Measurements from ENCODE around the gene PTPRK.

Gene PTPRK

GRCh38 chr6:128152551-128152950 lies 367.8 kb downstream of the PTPRK start:
- no peak for DNase-seq (ENCODE audit: low read depth in 4 of 4, low spot score in 1 of 4)

- DNase-seq (ENCODE audit: low read depth in 4 of 4, low spot score in 1 of 4): no peak
These were observed 370.0 kb downstream of the PTPRK start for GRCh38 chr6:128150376-128150775.

- no peak for DNase-seq (ENCODE audit: low read depth in 4 of 4, low spot score in 1 of 4)
These were observed 370.6 kb downstream of the PTPRK start for GRCh38 chr6:128149796-128150195.

- DNase-seq (ENCODE audit: low read depth in 4 of 4, low spot score in 1 of 4): no peak
These were observed 376.1 kb downstream of the PTPRK start for GRCh38 chr6:128144320-128144719.

GRCh38 chr6:128141932-128142331 lies 378.5 kb downstream of the PTPRK start:
- DNase-seq (ENCODE audit: low read depth in 4 of 4, low spot score in 1 of 4): no peak

- no peak for DNase-seq (ENCODE audit: low read depth in 4 of 4, low spot score in 1 of 4)
These were observed 380.9 kb downstream of the PTPRK start for GRCh38 chr6:128139519-128139918.

GRCh38 chr6:128138694-128139093 lies 381.7 kb downstream of the PTPRK start:
- no peak for DNase-seq (ENCODE audit: low read depth in 4 of 4, low spot score in 1 of 4)

GRCh38 chr6:128135325-128135724 lies 385.1 kb downstream of the PTPRK start:
- DNase-seq (ENCODE audit: low read depth in 4 of 4, low spot score in 1 of 4): no peak

- no peak for DNase-seq (ENCODE audit: low read depth in 4 of 4, low spot score in 1 of 4)
These were observed 388.8 kb downstream of the PTPRK start for GRCh38 chr6:128131566-128131965.

- DNase-seq (ENCODE audit: low read depth in 4 of 4, low spot score in 1 of 4): no peak
These were observed 389.4 kb downstream of the PTPRK start for GRCh38 chr6:128131036-128131435.

- DNase-seq (ENCODE audit: low read depth in 4 of 4, low spot score in 1 of 4): no peak
These were observed 390.7 kb downstream of the PTPRK start for GRCh38 chr6:128129679-128130078.

- no peak for DNase-seq (ENCODE audit: low read depth in 4 of 4, low spot score in 1 of 4)
These were observed 392.7 kb downstream of the PTPRK start for GRCh38 chr6:128127650-128128049.

GRCh38 chr6:128124713-128125112 lies 395.7 kb downstream of the PTPRK start:
- no peak for DNase-seq (ENCODE audit: low read depth in 4 of 4, low spot score in 1 of 4)

- DNase-seq (ENCODE audit: low read depth in 4 of 4, low spot score in 1 of 4): no peak
These were observed 398.8 kb downstream of the PTPRK start for GRCh38 chr6:128121610-128122009.

- no peak for DNase-seq (ENCODE audit: low read depth in 4 of 4, low spot score in 1 of 4)
These were observed 399.2 kb downstream of the PTPRK start for GRCh38 chr6:128121190-128121589.

- DNase-seq (ENCODE audit: low read depth in 4 of 4, low spot score in 1 of 4): no peak
These were observed 402.0 kb downstream of the PTPRK start for GRCh38 chr6:128118401-128118800.

GRCh38 chr6:128117916-128118315 lies 402.5 kb downstream of the PTPRK start:
- DNase-seq (ENCODE audit: low read depth in 4 of 4, low spot score in 1 of 4): no peak

- no peak for DNase-seq (ENCODE audit: low read depth in 4 of 4, low spot score in 1 of 4)
These were observed 406.2 kb downstream of the PTPRK start for GRCh38 chr6:128114164-128114563.

GRCh38 chr6:128112494-128112893 lies 407.9 kb downstream of the PTPRK start:
- DNase-seq (ENCODE audit: low read depth in 4 of 4, low spot score in 1 of 4): no peak

- no peak for DNase-seq (ENCODE audit: low read depth in 4 of 4, low spot score in 1 of 4)
These were observed 409.3 kb downstream of the PTPRK start for GRCh38 chr6:128111096-128111495.

GRCh38 chr6:128107682-128108081 lies 412.7 kb downstream of the PTPRK start:
- DNase-seq (ENCODE audit: low read depth in 4 of 4, low spot score in 1 of 4): no peak

- no peak for DNase-seq (ENCODE audit: low read depth in 4 of 4, low spot score in 1 of 4)
These were observed 420.7 kb downstream of the PTPRK start for GRCh38 chr6:128099571-128100197.

GRCh38 chr6:128098000-128098581 lies 422.3 kb downstream of the PTPRK start:
- DNase-seq (ENCODE audit: low read depth in 4 of 4, low spot score in 1 of 4): no peak
